ENCODE measurements around the gene IPO13. TPM values are rescaled to one million over a fixed set of nuclear protein-coding genes. Genes with fewer than 3 reads are reported as not detected.

Gene IPO13
- total and polyA plus RNA-seq, 4 donors: 8.6 to 15.1 (median 10.5) TPM

GRCh38 chr1:43904660-43905551, 41.8 kb upstream of the IPO13 start:
- Histone ChIP-seq H3K27me3 (ENCODE audit: control insufficient read depth in 4 of 4, insufficient read depth in 4 of 4, low read length in 3 of 4) (no peaks in the 10 kb centered on the region), H3K27ac (ENCODE audit: low read depth in 1 of 2, low read length in 2 of 2) (no peak overlapping the region), H3K4me1 (ENCODE audit: control insufficient read depth in 4 of 4, insufficient read depth in 4 of 4, low read length in 3 of 4) (no peaks in the 10 kb centered on the region), H3K9ac (ENCODE audit: low read depth in 1 of 2, low read length in 2 of 2) (no peak overlapping the region), H3K36me3 (ENCODE audit: control insufficient read depth in 4 of 4, insufficient read depth in 3 of 4, low read depth in 1 of 4, low read length in 3 of 4) (peaks cover 0 to 6% (median 0%) of the 10 kb centered on the region in 4 donors), H3K9me3 (ENCODE audit: control insufficient read depth in 4 of 4, low read length in 3 of 4) (no peaks in the 10 kb centered on the region), H3K4me3 (ENCODE audit: low read depth in 1 of 3, low read length in 3 of 3) (no peak overlapping the region)
- 58% methylated on average over 7 of the region's 7 CpGs for WGBS
- DNase-seq (ENCODE audit: low spot score): no peak
- TF ChIP-seq ATF3 (IDR thresholded peaks at IDR 0.05): no peak
- no peak for TF ChIP-seq GABPA (IDR thresholded peaks at IDR 0.05 in 1 of 2, conservative IDR thresholded peaks at IDR 0.05 in 1 of 2)
- no peak for TF ChIP-seq EGR1 (IDR thresholded peaks at IDR 0.05; ENCODE audit: low read depth in 2 of 2)
- no peak for TF ChIP-seq HNF4A (conservative IDR thresholded peaks at IDR 0.05)
- TF ChIP-seq REST (IDR thresholded peaks at IDR 0.05): no peak
- no peak for TF ChIP-seq JUND (IDR thresholded peaks at IDR 0.05)
- no peak for TF ChIP-seq SP1 (IDR thresholded peaks at IDR 0.05)
- no peak for TF ChIP-seq YY1 (IDR thresholded peaks at IDR 0.05)
- TF ChIP-seq MAX (IDR thresholded peaks at IDR 0.05): no peak
- no peak for TF ChIP-seq RXRA (IDR thresholded peaks at IDR 0.05)
- no peak for TF ChIP-seq RAD21 (IDR thresholded peaks at IDR 0.05)

GRCh38 chr1:43908226-43908625, 38.5 kb upstream of the IPO13 start:
- no peaks in the 10 kb centered on the region for H3K4me1 ChIP-seq (ENCODE audit: control insufficient read depth in 4 of 4, insufficient read depth in 4 of 4, low read length in 3 of 4)
- no peaks in the 10 kb centered on the region for H3K9me3 ChIP-seq (ENCODE audit: control insufficient read depth in 4 of 4, low read length in 3 of 4)
- no peaks in the 10 kb centered on the region for H3K27me3 ChIP-seq (ENCODE audit: control insufficient read depth in 4 of 4, insufficient read depth in 4 of 4, low read length in 3 of 4)
- TF ChIP-seq REST (IDR thresholded peaks at IDR 0.05): no peak
- no peak for TF ChIP-seq YY1 (IDR thresholded peaks at IDR 0.05)
- no peak overlapping the region for H3K4me3 ChIP-seq (ENCODE audit: low read depth in 1 of 3, low read length in 3 of 3)
- no peak for DNase-seq (ENCODE audit: low spot score)
- H3K36me3 ChIP-seq (ENCODE audit: control insufficient read depth in 4 of 4, insufficient read depth in 3 of 4, low read depth in 1 of 4, low read length in 3 of 4): peaks cover 0 to 6% (median 0%) of the 10 kb centered on the region in 4 donors
- WGBS: 97% methylated on average over 2 of the region's 2 CpGs
- no peak overlapping the region for H3K27ac ChIP-seq (ENCODE audit: low read depth in 1 of 2, low read length in 2 of 2)
- H3K9ac ChIP-seq (ENCODE audit: low read depth in 1 of 2, low read length in 2 of 2): no peak overlapping the region

Data from liver (tissue), 9 donors.